Purkinje cell (primary cell): Measurements from ENCODE around the gene AFF4. TPM values are rescaled to one million over a fixed set of nuclear protein-coding genes. Genes with fewer than 3 reads are reported as not detected.

ENCODE experiments used
- polyA plus RNA-seq: library from polyadenylated mRNA; unstranded; fragments of >200 nt; fragmentation: Nextera tagmentation; gene quantifications from 2 replicates; pipeline ENCODE4 v1.2.1, GENCODE V29; 2014

AFF4 gene
- polyA plus RNA-seq = 26.7 and 37.9 TPM in 2 replicates

DNA sequence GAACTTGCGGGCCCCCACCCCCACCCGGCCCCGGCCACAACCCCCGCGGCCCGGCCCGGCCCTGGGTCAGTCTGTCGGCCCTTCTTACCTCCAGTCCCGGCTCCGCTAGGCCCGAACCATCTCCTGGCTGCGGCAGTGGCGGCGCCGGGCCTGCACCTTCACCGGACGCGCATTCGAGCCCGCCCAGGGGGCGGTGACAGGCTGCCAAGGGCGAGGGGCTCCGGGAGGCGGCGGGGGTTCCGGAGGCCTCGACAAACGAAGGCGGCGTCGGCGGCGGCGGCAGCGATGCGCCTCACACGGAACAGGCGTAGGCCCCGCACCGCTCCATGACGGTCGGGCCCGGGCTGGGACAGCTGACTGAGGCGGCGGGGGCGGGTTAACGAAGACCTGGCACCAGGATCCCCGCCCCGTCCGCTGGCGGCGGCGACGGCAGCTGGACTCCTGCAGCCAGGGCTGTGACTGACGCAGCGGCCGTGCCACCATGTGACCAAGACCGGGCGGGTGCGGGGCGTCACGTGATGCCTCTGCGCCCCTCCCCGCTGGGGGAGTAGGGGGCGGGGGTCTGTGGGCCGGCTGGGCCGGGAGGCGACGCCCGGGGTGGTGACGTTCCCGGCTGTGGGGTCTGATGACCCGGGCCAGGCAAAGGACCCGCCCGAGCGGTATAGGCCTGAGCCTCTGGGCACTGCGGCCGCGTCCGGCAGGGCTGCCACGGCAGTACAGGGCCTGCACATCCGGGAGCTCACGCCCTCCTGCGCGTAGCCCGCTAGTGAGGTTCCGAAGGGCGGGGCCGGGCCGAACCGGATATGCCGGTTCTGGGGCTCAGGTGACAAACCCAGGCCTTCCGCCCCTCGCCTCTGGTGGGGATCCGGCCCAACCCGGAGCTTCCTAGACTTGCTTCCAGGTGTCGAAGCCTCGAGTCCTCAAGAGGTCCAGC lies at the start of gene AFF4:
TSS of gene AFF4 (minus strand) at position 464 of the 934 bp plus-strand sequence. CDS start 26,445 bp downstream, outside the sequence.

DNA sequence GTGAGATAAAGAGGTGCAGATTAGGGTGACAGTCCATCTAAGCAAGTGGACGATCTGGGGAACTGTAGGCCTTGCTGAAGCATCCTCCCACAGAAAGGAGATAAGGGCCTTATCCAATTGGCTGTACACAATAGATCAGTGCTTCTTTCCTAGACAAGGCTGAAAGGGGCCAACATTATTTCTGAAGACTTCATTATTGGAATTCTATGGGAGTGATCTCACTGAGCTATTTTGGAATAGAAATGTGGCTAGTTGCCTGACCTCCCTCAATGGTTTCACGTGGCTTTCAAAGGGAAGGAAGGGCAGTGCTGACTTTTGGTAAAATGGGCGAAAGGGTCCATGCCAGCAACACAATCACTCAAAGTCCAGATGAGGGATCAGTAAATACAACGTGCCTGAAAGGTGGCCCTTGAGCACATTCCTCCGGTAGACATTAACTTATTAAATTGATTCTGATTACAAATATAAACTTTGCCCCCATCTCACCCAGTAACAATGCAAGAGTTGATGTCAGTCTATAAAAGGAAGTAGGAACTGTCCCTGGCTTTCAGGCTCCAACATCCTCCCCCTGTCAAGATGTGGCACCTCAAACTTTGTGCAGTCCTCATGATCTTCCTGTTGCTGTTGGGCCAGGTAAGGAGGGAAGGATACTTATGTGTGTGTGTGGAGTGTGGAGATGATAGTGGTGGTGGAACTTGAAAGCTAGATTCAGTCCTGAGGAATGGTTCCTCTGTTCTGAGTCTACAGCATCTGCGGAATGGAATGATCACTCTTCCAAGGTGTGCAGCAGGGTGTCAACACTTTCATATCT lies 90.1 kb downstream of the AFF4 start, which contains the start of gene LEAP2:
TSS of gene LEAP2 (plus strand) at position 550 of the 811 bp plus-strand sequence. CDS start at position 577, 27 bp downstream.

GRCh38 chr5:132866342-132867045 lies 96.9 kb downstream of the AFF4 start, which contains the start of the genes GDF9 and UQCRQ:
Gene GDF9, minus strand, starts transcription at chr5:132866469. Its CDS starts 1,936 bp downstream, at chr5:132864533.
Gene UQCRQ, plus strand, starts transcription at chr5:132866642. Its CDS starts 240 bp downstream, at chr5:132866882.

DNA sequence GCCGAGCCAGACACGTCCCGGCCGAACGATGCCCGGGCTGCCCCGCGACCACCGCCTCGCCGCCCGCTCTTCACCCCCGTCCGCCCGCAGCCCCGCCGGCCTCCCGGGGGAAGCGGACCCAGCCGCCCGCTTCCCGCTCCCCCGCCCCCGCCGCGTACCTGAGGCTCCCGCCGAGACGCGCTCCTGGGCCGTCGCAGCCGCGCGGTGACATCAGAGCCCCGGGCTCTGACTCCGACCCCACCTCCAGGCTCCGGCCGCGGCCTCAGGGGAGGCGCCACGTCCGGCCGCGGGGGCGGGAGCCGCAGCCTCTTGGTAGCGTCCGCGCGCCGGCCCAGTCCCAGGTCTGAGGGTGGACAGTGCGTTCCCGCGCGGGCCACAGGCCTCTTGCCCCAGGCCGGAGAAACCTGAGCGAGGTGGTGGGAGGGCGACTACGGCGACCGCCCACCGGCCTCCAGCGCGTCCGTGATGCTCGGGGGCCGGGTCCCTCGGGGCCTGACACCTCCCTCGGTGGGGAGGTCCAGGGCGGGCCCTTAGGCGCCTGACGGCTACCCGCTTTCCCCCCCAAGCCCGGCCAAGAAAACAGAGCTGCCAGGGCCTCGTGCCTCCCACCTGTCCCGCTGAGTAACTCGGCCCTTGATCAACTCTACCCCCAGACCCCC lies 132.9 kb downstream of the AFF4 start, which contains the start of gene SHROOM1:
TSS of gene SHROOM1 (minus strand) at position 212 of the 659 bp plus-strand sequence. CDS start 4,507 bp downstream, outside the sequence.

Other genes with a start within 250 kb of the AFF4 start
- 146 and 152 TPM in 2 replicates for gene KIF3A, start 226.1 kb downstream of the AFF4 start, polyA plus RNA-seq
- 141 and 152 TPM in 2 replicates for gene CCNI2, start 216.2 kb downstream of the AFF4 start, polyA plus RNA-seq
- gene SEPTIN8, start 186.4 kb downstream of the AFF4 start, polyA plus RNA-seq = 46.5 and 48.3 TPM in 2 replicates
- 2.9 and 6.2 TPM in 2 replicates for gene SOWAHA, start 150.3 kb downstream of the AFF4 start, polyA plus RNA-seq
- 1.6 and 2.3 TPM in 2 replicates for gene SHROOM1, start 133.0 kb downstream of the AFF4 start, polyA plus RNA-seq
- not detected in 2 replicates for gene GDF9, start 97.2 kb downstream of the AFF4 start, polyA plus RNA-seq
- 1,974 and 2,272 TPM in 2 replicates for gene UQCRQ, start 97.0 kb downstream of the AFF4 start, polyA plus RNA-seq
- gene LEAP2, start 90.0 kb downstream of the AFF4 start, polyA plus RNA-seq = 0.54 and 2.1 TPM in 2 replicates
- 32.1 and 50.0 TPM in 2 replicates for gene ZCCHC10, start 62.9 kb upstream of the AFF4 start, polyA plus RNA-seq
- 142 and 176 TPM in 2 replicates for gene HSPA4, start 88.4 kb upstream of the AFF4 start, polyA plus RNA-seq